ENCODE data around the gene TMEM109.
A peak's percentile ranks its signal among the peaks of the same experiment; 100 is the strongest.

TMEM109 gene

DNA sequence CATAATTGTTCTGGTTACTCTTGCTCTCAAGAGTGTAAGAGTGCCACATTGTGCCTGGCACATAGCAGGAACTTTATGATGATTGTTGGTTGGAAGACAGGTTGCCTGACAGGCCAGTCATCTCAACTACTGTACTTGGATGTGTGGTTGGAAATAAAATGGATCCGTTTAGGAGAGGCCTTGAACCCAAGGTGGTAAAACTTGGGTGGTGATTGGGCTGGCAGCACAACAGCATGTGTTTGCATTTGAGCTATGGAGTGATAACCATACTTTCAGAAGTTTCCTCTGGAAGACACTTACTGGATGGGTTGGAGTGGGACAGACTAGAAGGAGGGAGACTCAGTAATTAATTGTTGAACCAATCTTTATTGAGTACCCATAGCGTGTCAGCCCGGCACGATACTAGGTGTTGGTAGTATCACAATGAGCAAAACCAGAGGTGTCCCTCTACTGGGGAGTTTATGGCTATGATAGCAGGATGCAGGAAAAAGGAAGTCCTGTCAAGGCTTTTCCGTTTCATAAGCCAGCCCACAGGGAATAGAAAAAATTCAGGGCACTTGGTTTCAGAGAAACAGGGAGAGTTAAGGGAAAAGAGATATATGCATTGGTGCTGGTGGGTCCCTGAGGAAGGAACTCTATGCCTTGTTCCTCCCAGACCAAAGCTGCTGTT, 3.1 kb upstream of the TMEM109 start:
- no peak for DNase-seq

DNA sequence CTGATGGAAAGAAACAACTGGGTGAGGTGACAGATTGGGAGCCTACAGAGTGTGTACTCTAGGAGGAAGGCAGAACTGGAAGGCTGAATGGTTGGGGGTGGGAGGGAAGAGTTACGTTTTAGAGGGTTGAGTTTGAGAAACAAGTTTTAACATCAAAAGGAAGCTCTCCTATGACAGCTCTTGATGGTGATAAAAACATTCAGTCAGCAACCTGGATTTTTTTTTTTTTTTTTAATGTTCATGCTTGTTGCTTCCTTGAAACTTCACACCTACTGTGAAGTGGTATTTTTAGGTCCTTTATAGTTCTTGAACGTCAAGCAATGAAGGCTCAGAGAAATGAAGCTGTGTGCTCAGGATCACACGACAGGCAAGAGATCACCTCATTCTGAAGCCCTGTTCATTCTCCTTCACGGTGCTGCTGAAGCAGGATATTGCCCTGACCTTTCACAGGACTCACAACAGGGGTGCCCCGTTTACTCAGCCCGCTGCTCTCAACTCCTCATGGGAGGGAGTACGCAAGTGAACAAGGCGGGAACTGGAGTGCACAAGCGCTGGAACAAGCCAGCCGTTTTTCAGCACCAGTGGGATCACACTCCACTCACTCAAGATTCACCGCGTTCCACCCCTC, 1.6 kb upstream of the TMEM109 start:
- DNase-seq: no peak

DNA sequence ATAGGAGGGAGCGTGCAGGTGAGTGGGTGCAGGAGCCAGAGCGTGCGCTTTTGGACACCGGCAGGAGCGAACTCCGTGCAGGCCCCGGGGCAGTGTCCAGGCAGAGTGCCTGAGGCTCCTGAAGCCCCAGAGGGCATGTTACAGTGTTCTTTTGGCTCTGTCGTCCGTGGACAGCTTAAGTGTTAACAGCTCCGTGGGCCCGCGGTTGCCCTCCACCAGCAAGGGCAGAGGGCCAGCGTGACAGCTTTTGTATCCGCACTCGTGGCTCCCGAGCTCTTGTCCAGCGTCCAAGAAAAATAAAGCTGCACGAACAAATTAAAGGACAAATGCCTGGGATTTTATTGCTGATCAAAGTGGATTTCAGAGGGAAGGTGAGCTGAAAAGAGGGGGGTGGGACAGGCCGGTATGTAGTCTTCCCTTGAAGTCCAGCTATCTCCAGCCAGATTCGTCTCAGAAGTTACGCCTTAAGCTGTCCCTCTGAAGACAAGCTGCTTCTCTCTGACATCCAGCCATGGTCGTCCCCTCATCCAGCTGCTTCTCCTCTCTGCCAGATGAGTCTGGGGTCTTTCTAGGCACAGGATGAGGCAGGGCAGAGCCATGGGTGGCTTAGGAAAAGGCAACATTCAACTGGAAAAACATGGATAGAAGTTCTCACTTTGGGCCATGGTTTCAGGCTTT, 968 bp upstream of the TMEM109 start:
- no peak for DNase-seq

DNA sequence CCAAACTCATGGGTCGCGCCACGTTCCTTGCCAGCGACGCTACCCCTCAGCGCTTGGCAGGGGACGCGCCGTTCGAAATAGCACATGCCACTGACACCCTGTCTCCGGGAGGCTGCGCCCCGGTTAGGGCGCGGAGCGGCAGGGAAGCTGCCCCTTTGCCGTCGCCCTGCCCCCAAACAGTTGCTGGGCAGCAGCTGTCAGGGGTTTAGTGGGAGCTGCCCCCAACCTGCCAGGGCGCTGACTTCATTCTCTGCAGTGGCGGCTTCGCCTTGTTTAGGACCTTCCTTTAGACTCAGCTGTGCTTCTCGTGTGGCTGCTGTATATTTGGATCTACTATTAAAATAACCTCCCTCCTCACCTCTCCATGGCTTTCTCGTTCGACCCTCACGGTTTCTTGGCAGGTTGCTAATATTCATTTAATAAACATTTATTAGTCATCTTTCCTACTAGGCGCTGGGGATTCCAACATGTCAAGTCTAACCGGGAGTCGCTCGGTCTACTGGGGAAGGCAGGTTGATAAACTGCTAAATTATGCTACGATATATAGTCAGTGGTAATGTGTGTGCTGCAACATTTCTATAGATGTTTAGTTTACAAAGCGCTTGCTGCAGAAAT, 782 bp downstream of the TMEM109 start:
- peak; percentile 67 for DNase-seq

DNA sequence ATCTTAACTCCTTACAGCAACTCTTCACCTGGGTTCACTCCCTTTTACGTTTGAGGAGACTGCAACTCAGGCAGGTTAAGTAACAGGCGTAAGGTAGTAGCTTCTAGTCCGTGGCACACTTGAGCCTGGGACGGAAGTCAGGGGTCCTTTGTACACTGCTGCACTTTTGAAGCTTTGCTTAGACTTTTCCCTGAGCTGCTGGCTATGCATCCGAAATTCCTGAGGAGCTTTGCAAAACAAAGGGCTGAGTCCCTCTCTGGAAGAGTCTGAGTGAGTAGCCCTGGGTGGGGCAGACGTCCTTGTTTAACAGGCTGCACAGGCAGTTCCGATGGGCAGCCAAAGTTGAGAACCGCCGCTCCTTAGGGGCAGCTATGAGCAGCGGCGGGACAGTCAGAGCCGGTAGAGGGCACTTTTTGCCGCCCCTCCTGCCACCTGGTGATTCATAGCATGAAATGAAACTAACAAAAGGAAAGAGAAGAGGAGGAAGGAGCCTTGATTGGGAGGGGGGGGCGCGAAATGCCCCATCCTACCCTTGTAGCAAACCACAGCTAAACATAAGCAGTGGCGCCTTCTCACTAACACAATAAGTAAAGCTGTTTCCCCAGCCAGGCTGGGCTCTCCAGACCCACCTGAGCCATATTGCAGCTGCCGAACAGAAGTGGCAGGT, 1.4 kb downstream of the TMEM109 start:
- peak; percentile 27 for DNase-seq

DNA sequence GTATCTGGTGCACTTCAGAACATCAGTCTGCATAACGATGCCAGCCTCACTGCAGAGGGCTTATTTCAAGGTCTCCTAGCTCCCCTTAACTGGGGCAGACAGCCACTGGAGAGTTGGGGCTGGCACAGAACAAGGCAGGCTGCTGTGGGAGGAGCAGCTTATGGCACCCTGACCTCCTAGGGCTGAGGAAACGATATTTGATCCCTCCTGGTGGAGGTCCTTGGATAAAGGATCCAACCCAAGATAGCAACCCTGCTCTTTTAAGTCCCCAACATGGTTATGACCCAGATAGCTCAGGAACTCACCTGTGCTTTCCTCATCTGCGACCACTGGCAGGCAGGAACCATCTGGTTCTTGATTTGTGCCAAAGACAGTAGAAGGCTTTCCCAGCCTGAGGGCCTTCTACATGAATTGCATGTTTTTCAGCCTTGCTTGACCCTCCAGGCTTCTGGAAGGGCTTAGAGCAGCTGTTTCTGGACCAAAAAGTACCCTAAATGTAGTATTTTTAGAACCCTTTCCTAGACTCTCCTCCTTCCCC, 2.8 kb downstream of the TMEM109 start:
- peak; percentile 7 for DNase-seq

DNA sequence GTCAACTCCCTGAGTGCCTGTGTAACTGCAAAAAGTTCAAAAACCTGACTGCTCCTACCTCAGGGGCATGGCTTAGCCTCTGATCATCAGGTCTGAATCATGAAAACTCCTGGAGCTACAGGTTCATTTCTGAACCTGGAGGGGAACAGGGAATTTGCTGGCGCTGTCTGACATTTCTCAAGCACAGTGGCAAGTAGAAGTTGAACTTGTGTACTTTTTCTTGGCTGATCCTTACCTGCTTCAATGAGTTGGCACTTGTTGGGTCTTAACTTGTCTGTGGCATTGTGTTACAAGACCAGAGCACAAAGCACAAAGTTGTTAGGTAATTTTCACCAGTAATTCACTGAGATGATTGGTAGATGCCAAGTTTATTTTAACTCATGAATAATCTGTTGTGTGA, 3.3 kb downstream of the TMEM109 start:
- no peak for DNase-seq

DNA sequence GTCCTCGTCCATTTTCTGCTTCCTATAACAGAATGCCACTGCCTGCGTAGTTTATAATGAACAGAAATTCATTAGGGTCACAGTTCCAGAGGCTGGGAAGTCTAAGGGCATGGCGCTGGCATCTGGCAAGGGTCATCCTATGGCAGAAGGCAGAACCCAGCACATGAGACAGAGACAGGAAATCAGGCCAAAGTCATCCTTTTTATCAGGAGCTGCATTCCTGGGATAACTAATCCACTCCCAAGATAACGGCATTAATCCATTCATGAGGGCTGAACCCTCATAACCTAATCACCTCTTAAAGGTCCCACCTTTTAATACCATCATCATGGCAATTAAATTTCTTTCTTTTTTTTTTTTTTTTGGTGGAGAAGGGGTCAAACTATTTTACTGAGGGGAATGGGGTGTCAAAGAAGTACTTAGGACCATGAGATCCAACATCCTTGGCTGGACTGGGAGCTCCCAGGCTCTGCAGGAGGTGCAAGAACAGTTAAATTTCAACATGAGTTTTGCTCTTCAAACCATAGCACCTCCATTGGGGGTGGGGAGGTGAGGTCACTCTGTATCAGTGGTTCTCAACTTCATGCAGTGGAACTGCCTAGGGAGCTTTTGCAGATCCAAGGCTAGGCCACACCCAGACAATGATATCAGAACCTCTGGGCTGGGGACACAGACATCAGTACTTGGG, 4.4 kb downstream of the TMEM109 start:
- DNase-seq: peak; percentile 26

DNA sequence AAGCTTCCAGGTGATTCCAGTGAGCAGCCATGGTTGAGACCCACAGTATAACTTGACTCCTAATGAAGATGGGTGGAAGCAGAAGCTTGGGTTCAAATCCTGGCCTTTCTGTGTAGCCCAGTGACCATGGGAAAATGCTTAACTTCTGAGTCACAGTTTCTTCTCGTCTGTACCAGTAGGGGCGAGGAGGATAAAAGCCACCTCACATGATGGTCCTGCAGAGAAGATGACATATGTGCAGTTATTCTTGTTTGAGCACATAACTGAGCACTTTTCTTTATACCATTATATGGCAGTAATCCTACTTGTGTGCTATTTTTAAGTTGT, 4.9 kb downstream of the TMEM109 start:
- DNase-seq: no peak

DNA sequence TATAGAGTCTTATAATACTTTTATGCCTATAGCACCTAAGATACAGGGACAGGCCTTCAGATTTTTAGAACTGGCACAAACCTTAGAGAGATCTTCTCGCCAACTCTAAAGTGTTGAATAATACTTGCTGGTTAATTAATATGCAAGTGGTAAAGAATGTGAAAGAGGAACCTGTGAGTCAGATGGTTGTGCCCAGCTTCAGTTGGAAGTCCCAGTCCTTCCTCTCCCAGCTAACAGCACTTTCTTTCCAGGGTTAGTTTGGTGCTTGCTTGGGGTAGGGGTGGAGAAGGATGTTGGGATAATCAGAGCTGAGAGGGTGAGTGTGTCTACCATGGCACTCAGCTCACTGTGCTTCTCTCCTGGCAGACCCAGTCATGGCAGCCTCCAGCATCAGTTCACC, 5.4 kb downstream of the TMEM109 start:
- no peak for DNase-seq

DNA sequence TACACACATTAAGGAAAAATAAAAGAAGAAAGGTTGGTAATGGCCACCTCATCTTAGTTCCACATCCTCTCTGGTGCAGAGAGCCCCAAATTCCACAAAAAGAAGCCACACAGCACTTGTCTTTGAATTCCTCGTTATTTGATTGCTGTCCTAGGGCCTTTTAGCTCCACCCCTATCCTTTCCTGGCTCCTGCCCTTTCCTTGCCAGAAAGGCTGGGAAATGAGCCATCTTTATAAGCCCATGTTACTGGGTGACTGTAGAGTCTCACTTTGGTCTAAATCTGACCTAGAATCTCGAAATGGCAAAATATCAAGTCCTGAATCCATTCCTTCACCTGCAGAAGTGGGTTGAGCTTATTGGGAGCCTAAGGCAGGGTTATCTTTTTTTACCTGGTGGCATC, 6.0 kb downstream of the TMEM109 start:
- DNase-seq: no peak

DNA sequence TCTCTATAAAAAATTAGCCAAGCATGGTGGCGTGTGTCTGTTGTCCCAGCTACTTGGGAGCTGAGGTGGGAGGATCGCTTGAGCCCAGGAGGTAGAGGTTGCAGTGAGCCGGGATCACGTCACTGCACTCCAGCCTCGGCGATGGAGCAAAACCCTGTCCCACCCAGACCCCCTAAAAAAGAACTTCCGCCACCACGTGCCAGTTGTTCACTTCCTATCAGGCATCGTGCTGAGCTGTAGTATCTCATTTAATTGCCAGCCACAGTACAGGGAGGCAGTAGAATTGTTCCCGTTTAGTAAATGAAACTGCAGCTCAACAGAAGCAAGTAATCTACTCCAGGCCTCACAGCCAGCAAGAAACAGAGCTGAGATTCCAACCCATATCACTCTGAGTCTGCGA, 7.3 kb downstream of the TMEM109 start:
- DNase-seq: no peak

DNA sequence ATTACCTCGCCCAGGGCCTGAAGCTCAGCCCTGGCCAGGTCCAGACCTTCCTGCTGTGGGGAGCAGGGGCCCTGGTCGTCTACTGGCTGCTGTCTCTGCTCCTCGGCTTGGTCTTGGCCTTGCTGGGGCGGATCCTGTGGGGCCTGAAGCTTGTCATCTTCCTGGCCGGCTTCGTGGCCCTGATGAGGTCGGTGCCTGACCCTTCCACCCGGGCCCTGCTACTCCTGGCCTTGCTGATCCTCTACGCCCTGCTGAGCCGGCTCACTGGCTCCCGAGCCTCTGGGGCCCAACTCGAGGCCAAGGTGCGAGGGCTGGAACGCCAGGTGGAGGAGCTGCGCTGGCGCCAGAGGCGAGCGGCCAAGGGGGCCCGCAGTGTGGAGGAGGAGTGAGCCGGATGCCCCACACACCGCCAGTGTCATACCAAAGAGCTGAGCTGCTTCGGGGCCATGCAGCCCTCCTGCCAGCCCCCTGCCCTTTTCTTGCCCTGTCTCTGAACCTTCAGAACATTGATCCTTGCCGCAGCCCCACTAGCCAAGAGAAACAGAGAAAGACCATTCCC, 7.9 kb downstream of the TMEM109 start:
- DNase-seq: no peak

DNA sequence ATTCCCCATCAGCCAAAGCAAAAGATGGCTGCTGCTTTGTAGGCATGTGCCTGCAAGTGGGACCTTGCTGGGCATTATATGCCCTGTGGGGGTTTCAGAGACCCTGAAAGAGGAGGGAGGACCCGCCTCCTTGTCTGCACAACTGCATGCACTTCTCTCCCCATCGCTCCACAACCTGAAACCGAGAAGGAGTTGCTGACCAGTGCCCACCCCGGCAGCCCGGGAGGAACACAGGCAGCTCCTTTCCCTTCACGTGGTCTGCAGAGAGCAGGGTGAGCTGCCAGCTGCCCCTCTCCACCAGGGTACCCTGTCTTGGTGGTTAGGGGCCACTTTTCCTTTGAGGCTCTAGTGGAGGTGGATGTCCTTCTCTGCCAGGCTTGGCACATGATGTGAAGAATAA, 8.9 kb downstream of the TMEM109 start:
- no peak for DNase-seq

DNA sequence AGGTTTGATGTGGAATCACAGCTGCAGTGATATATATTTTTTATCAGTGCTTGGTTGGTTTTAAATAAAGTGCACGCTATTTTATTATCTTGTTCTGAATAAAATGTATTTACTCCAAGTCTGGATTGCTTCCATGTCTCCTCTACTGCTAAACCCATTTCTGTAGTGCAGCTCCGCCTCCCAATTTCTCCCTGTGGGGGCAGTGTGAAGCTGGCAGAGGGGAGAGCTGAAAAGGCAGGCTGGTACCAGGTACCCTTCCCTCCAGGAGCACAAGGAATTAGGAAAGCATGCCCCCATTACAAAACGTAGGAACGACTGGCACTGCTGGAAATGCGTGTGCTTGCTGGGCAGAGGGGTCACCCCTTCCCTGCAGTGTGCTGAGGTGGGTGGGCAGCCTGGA, 9.4 kb downstream of the TMEM109 start:
- peak; percentile 4 for DNase-seq

DNA sequence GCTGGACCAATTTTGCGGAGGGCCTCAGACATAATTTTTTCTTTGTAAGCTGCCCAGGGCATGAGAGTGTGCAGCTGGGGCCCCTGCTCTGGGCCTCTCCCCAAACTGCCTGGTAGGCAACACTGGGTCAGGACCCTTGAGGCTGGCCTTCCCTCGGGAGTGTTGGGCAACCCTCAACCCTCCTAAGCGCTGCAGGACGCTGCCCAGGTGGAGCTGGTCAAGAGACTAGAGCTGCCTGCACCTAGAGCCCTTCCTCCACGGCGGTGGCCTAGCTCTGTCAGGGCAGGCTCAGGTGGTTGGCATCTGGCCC, 9.8 kb downstream of the TMEM109 start:
- DNase-seq: no peak

DNA sequence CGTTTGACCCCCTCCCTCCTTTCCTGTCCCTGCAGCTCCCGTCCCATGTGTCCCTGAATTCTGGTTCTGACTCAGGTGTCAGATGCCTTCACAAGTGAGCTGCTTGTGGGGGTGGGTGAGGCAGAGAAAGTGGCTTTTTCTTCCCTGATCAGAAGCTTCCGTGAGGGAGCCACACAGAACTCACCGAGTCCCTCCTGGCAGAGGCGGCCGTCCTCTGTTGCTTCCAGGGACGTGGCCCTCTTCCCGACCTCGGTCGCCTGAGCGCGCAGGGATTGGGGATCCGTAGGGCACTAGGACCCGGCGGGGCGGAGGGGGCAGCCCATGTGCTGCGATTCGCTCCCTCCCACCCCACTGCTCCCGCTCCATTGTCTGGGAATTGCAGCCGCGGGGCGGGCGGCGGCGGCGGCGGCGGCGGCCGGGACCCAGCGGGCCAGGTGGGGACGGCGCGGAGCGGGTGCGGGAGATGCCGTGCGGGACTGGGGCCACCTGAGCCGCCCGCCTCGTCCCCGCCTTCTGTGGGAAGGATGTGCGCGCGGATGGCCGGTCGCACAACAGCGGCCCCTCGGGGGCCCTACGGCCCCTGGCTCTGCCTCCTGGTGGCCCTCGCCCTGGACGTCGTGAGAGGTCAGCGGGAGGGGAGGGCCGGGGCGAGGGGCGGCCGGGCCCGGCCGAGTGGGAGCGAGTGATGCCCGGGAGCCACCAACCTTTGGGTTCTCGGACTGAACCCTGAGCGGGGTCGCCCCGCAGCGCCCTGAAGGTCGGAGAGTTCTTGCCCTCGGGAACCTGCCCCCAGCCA, 10.3 kb downstream of the TMEM109 start, which contains the start of gene TMEM132A:
Gene TMEM132A, plus strand, starts transcription at position 351 of the 796 bp plus-strand sequence. Its CDS starts 174 bp downstream, at position 525.
- DNase-seq: peak; percentile 90

DNA sequence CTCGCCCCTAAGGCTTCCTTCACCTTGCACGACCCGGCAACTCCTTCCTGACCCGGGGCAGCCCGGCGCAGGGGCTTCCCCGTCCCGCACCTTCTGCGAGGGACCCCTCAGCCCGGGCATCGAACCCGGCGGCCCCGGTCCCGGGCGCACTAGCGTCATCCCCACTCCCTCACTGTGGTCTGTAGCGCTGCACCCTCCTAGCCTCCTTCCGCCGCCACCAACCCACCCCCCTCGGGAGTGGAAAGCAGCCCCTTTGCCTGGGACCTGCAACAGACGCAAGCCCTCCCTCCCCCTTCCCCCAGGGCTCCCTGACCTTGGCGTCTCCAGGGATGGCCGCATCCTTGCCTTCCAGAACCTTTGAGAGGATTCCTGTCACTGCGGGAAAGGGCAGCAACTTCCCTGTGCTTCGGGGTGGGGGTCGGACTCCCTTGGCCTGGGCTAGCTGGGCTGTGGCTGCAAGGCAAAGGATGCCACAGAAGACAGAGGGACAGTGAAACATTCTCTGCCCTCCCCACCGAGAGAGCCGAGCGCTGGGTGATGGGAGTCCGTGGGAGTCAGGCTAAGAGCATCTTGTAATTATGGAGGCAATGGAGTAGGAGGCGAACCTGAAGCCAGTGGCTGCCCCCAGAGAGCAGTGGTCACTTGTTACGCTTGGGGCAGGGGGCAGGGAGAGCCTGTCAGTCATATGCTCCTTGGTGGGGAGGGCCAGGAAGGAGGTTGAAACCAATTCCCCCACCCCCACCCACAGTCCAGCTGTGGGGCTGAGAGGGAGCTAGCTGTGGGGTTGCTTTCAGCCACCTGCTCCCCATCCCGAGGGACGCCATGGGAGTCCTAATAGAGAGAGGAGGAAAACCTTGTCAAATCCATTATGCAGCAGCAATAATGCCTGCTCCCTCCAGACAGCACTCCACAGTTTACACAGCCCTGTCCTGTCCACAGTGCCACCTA, 11.2 kb downstream of the TMEM109 start:
- DNase-seq: peak; percentile 42

DNA sequence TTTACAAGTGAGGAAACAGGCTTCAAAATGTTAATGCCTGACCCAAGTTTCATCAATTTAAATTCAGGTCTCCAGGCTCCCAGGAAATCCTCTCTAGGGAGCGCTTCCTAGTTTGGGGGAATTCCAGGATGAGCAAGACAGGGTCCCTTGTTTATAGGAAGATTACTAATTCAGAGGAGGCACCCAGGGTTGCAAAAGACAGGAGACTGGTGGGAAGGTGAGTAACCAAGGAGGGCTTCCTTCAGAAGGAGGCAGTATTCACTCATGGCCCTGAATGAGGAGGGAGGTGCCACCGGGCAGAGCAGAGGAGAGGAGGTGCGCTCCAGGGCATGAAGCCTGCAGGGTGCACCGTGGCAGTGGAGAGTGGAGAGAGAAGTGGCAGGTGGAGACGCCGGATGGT, 11.9 kb downstream of the TMEM109 start:
- no peak for DNase-seq

DNA sequence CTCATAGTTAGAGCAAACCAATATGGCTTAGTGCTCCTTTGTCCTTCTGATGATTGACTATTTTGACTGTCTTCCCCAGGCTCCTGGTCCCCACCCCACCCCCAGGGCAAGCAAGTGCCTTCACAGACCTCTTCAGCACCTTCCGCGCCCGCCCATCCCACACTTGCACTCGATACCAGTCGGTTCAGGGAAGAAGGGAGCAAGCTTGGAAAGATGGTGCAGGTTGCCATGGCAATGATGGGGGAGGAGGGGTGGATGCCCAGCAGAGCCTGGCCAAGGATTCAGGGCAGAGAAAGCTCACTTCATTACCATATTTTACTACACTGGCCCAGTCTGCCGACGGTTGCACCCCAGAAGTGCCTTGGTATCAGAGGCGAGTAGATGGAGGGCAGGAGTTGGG, 12.5 kb downstream of the TMEM109 start:
- DNase-seq: no peak

All from NCI-H82 (cell line).